WERI-Rb-1 (cell line): Measurements from ENCODE around the gene REM2.
A peak's percentile ranks its signal among the peaks of the same experiment; 100 is the strongest.

ENCODE experiments used
- DNase-seq: peaks from one replicate; pipeline ENCODE4 v3.0.0-alpha.2; 2020
- H3K27ac ChIP-seq: fragments of 250-450 bp; sonication (Bioruptor Pico); 2 replicates; pipeline ENCODE4 v1.5.1; 2020; ENCODE audit warnings: mild to moderate bottlenecking, moderate library complexity
- H3K27me3 ChIP-seq: fragments of 250-450 bp; sonication (Bioruptor Pico); 2 replicates; pipeline ENCODE4 v1.5.1; 2021; ENCODE audit warnings: mild to moderate bottlenecking, low read depth, moderate library complexity; ENCODE audit not compliant: insufficient read depth, severe bottlenecking
- H3K36me3 ChIP-seq: fragments of 250-450 bp; sonication (Bioruptor Pico); 2 replicates; pipeline ENCODE4 v1.5.1; 2020; ENCODE audit warnings: mild to moderate bottlenecking, moderate library complexity
- H3K4me3 ChIP-seq: 2 replicates; pipeline ENCODE4 v1.5.1; 2011; ENCODE audit warnings: low read depth, mild to moderate bottlenecking, control low read depth, low read length
- H3K9me3 ChIP-seq: fragments of 250-450 bp; sonication (Bioruptor Pico); 2 replicates; pipeline ENCODE4 v1.5.1; 2021; ENCODE audit warnings: mild to moderate bottlenecking, moderate library complexity; ENCODE audit not compliant: severe bottlenecking
- TF ChIP-seq, protein P1 (sequence below): IDR thresholded peaks from 2 replicates; pipeline ENCODE4 v1.5.1; 2011; ENCODE audit warnings: low read depth, mild to moderate bottlenecking, control low read depth, inconsistent platforms, low read length

Gene REM2

DNA sequence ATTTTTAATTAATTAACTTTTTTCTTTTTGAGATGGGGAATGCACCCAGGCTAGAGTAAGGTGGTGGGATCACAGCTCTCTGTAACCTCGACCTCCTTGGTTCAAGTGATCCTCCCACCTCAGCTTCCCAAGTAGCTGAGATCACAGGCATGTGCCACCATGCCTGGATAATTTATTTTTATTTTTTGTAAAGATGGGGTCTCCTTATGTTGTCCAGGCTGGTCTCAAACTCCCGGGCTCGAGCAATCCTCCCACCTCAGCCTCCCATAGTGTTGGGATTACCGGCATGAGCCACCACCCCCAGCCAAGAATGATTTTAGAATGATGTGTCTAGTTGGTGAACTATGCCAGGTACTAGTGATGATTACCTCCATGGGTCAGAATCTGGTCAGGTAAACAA lies 18.0 kb upstream of the REM2 start:
- no peak for DNase-seq
- Histone ChIP-seq H3K27me3 (no peaks in the 10 kb centered on the region), H3K36me3 (no peaks in the 10 kb centered on the region), H3K9me3 (no peaks in the 10 kb centered on the region), H3K4me3 (no peak overlapping the region), H3K27ac (no peak overlapping the region)
- TF ChIP-seq, protein P1, sequence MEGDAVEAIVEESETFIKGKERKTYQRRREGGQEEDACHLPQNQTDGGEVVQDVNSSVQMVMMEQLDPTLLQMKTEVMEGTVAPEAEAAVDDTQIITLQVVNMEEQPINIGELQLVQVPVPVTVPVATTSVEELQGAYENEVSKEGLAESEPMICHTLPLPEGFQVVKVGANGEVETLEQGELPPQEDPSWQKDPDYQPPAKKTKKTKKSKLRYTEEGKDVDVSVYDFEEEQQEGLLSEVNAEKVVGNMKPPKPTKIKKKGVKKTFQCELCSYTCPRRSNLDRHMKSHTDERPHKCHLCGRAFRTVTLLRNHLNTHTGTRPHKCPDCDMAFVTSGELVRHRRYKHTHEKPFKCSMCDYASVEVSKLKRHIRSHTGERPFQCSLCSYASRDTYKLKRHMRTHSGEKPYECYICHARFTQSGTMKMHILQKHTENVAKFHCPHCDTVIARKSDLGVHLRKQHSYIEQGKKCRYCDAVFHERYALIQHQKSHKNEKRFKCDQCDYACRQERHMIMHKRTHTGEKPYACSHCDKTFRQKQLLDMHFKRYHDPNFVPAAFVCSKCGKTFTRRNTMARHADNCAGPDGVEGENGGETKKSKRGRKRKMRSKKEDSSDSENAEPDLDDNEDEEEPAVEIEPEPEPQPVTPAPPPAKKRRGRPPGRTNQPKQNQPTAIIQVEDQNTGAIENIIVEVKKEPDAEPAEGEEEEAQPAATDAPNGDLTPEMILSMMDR = no peak

DNA sequence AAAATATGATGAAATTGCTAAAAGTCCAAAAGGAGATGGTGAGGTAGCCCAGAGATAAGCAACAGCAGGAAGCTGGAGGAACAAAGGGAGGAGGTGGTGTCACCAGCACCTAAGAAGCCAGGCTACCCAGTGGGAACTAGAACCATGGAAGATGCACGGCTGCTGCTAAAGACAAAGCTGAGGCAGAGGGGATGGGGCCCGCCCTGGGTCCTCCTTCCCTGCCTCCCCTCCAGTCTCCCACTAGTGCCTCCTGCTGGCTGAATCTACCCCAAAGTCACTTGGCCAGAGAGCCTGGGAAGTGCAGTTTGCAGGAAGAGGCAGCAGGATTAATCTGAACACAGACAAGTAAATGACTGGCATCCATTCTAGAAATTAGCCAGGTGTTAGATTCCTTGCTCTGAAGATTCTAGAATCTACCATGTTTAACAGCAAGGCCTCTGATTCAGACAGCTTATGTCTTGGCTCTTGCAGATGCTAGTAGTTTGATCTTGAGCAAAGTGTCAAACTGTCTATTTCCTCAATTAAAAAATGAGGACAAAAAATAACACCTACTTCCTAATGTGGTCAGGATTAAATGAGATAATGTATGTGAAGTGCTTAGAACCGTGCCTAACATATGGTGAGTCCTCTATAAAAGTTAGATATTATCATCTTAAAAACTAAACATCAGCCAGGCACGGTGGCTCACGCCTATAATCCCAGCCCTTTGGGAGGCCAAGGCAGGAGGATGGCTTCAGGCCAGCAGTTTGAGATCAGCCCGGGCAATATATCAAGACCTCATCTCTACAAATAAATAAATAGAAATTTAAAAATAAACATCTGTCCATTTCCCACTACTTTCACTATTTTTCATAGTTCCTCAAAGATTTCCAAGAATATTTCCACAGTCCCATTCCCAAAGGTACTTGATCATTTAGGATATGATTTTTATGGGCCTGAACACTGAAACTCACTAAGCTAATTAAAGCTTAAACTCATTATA lies 17.3 kb upstream of the REM2 start:
- no peak for DNase-seq
- H3K36me3 ChIP-seq = no peaks in the 10 kb centered on the region

DNA sequence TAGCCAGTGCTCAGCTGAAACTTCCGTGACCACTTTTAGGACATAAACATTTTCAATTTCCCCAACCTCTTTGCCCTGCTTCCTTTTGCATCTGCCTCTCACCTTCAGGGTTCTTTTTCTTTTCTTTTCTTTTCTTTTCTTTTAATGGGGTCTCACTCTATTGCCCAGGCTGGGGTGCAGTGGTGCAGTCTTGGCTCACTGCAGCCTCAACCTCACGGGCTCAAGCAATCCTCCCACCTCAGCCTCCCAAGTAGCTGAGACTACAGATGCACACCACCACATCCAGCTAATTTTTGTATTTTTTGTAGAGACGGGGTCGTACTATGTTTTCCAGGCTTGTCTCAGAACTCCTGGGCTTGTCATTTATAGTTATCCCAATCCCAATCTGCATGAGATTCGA lies 16.1 kb upstream of the REM2 start:
- TF ChIP-seq, protein P1 = no peak
- Histone ChIP-seq H3K9me3 (no peaks in the 10 kb centered on the region), H3K27me3 (no peaks in the 10 kb centered on the region)

More for the DNA sequence above, 17.3 kb upstream of the REM2 start:
- Histone ChIP-seq H3K27ac (no peak overlapping the region), H3K4me3 (no peak overlapping the region), H3K9me3 (no peaks in the 10 kb centered on the region), H3K27me3 (no peaks in the 10 kb centered on the region)
- TF ChIP-seq, protein P1 = peak; percentile 38

DNA sequence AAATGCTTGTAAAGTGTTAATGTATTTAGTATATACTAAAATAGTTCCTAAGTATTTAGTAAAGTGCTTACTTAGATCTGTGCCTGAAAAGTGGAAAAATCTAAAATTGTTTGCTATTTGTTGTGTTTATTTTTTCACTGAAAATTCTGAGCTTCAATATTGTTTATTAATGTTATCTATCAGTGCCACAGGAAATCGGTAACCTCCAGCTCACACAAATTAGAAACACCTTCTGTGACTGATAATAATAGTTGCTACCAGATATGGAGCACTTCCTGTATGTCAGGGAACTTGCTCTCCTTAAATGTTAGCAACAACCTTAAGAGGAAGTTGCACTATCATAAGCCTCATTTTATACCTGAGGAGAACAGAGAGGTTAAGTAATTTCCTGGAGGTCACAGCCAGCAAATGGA lies 12.2 kb upstream of the REM2 start:
- H3K4me3 ChIP-seq = peak overlapping the region; percentile 71
- no peaks in the 10 kb centered on the region for H3K27me3 ChIP-seq
- peak overlapping the region; percentile 78 for H3K27ac ChIP-seq
- no peak for DNase-seq
- no peaks in the 10 kb centered on the region for H3K9me3 ChIP-seq
- TF ChIP-seq, protein P1 = no peak
- no peaks in the 10 kb centered on the region; the same call in 1 of the 2 replicates for H3K36me3 ChIP-seq

More for the DNA sequence above, 16.1 kb upstream of the REM2 start:
- DNase-seq = no peak
- no peak overlapping the region for H3K27ac ChIP-seq
- no peaks in the 10 kb centered on the region for H3K36me3 ChIP-seq
- H3K4me3 ChIP-seq = no peak overlapping the region

DNA sequence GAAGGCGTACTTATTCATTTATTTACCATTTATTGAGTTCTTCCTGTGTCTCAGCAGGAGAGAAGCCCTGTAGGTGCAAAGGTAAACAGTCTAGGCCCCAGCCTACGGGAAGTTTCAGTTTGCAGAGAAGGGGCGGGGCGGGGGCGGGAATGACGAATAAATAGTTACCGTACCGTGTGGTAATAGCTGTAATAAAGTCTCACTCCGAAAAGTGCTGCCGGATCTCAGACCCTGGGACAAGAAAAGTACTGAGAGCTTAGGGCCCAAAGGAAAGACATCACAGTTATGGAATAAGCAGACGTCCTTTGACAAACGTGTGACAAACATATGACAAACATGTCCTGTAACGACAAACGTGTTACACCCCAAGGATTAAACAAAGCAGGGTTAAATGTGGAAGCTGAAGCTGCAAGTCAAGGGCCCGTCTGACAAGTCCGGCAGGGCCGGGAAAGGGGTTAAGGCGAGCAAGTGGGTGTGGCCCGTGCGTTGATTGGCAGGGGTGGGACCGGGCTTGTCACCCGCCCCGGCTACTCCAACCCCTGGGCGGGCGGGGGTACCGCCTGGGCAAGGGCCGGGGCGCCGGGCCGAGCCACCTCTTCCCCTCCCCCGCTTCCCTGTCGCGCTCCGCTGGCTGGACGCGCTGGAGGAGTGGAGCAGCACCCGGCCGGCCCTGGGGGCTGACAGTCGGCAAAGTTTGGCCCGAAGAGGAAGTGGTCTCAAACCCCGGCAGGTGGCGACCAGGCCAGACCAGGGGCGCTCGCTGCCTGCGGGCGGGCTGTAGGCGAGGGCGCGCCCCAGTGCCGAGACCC lies 11.6 kb upstream of the REM2 start, which contains the start of gene LRP10:
Gene LRP10 (plus strand): TSS at position 517 of the 809 bp plus-strand sequence. CDS start 564 bp downstream, outside the sequence.
- Histone ChIP-seq H3K36me3 (no peaks in the 10 kb centered on the region; the same call in 1 of the 2 replicates), H3K27ac (peak within 1 kb of the TSS; percentile 78), H3K27me3 (no peaks in the 10 kb centered on the region), H3K9me3 (no peaks in the 10 kb centered on the region), H3K4me3 (peak within 1 kb of the TSS; percentile 71)
- TF ChIP-seq, protein P1 = no peak
- peak; percentile 95 for DNase-seq
